ENCODE measurements around the gene MYBPHL.
A peak's percentile ranks its signal among the peaks of the same experiment; 100 is the strongest.

Gene MYBPHL

GRCh38 chr1:109251277-109252166, 55.3 kb downstream of the MYBPHL start:
- no peak for DNase-seq (ENCODE audit: low read depth in 2 of 2)

- no peak for DNase-seq (ENCODE audit: low read depth in 2 of 2)
These were observed 56.1 kb downstream of the MYBPHL start for GRCh38 chr1:109250454-109251276.

GRCh38 chr1:109249654-109250401, 57.0 kb downstream of the MYBPHL start:
- DNase-seq (ENCODE audit: low read depth in 2 of 2): no peak

GRCh38 chr1:109248797-109249629, 57.8 kb downstream of the MYBPHL start, which contains the start of gene CELSR2:
Gene CELSR2, plus strand, starts transcription at chr1:109249539. Its CDS starts 541 bp downstream, at chr1:109250080.
- peak in 1 of 2 donors; percentile 21 for DNase-seq (ENCODE audit: low read depth in 2 of 2)

GRCh38 chr1:109248444-109248796, 58.4 kb downstream of the MYBPHL start:
- DNase-seq (ENCODE audit: low read depth in 2 of 2): no peak

- no peak for DNase-seq (ENCODE audit: low read depth in 2 of 2)
These were observed 59.1 kb downstream of the MYBPHL start for GRCh38 chr1:109247401-109248365.

GRCh38 chr1:109246141-109246551, 60.7 kb downstream of the MYBPHL start:
- no peak for DNase-seq (ENCODE audit: low read depth in 2 of 2)

GRCh38 chr1:109243860-109244552, 62.8 kb downstream of the MYBPHL start:
- DNase-seq (ENCODE audit: low read depth in 2 of 2): no peak

- no peak for DNase-seq (ENCODE audit: low read depth in 2 of 2)
These were observed 63.6 kb downstream of the MYBPHL start for GRCh38 chr1:109243221-109243620.

GRCh38 chr1:109242387-109242786, 64.4 kb downstream of the MYBPHL start:
- no peak for DNase-seq (ENCODE audit: low read depth in 2 of 2)

Data from stimulated activated CD8-positive, alpha-beta memory T cell treated with anti-CD3 and anti-CD28 coated beads, Interleukin-2, amount 100 ng/mL, for 1 hour (primary cell).